Measurements from ENCODE around the gene TBC1D8. TPM values are rescaled to one million over a fixed set of nuclear protein-coding genes. Genes with fewer than 3 reads are reported as not detected.
A peak's percentile ranks its signal among the peaks of the same experiment; 100 is the strongest.

The TBC1D8 gene
- total RNA-seq, 1 donor from 2014 or later: 25.3 TPM

DNA sequence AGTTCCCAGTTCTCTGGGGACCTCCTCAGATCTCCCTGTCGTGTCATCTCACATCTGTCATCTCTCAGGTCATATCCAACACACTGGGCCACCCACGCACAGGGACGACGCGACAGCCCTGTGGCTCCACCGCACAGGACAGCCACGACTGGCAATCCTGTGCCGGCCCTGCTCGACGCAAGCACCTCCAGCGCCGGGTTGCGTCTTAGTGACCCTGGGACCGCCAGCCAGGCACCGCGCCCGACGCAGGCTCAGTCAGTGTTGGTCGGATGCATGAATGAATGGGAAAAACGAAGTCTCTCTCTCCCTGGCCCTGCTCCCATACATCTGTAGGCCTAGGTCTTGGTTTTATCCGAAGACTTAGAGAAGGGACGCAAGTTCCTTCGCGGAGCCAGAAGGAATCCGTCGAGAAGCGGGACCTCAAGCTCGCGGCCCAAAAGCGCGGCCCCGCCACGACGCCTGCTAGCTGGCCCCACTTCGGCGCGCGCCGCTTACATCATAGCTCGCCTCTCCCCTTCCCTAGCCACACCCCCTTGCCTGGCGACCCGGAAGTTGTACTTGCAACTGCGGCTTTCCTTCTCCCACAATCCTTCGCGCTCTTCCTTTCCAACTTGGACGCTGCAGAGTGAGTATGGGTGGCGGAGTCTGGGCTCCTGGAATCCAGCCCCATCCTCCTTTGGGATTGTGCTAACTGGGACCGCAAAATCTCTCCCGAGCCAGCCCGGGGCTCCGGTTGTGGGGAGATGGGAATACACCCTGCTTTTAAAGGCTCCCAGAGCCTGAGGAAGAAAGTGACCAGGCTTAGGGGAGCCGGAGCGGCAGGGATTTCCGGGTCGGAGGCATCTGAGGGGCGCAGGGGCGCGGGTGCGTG is 149.3 kb downstream of the TBC1D8 start, which contains the start of gene RPL31:
Gene RPL31 (plus strand): TSS at position 599 of the 871 bp plus-strand sequence. CDS start 413 bp downstream, outside the sequence.
- FAIRE-seq: no peak

GRCh38 chr2:100999995-101000394 is 151.2 kb downstream of the TBC1D8 start:
- peaks cover 16% of the 10 kb centered on the region for H3K36me3 ChIP-seq (ENCODE audit: control insufficient read depth, insufficient read depth, low read length)
- no peak overlapping the region for H3K4me3 ChIP-seq (ENCODE audit: low read depth, low read length)
- no peak for TF ChIP-seq CTCF (IDR thresholded peaks at IDR 0.05; ENCODE audit: insufficient read depth, low read length, severe bottlenecking)
- no peaks in the 10 kb centered on the region for H3K27me3 ChIP-seq (ENCODE audit: control insufficient read depth, insufficient read depth, low read length)
- FAIRE-seq (no peak), DNase-seq (ENCODE audit: low read depth) (no peak)

More for the DNA sequence above, 149.3 kb downstream of the TBC1D8 start, which contains the start of gene RPL31:
- H3K4me3 ChIP-seq (ENCODE audit: low read depth, low read length): peak within 1 kb of the TSS; percentile 83
- TF ChIP-seq CTCF (IDR thresholded peaks at IDR 0.05; ENCODE audit: insufficient read depth, low read length, severe bottlenecking): no peak
- DNase-seq (ENCODE audit: low read depth): peak; percentile 91
- no peaks in the 10 kb centered on the region for H3K27me3 ChIP-seq (ENCODE audit: control insufficient read depth, insufficient read depth, low read length)
- peaks cover 19% of the 10 kb centered on the region for H3K36me3 ChIP-seq (ENCODE audit: control insufficient read depth, insufficient read depth, low read length)

GRCh38 chr2:100998235-100998573 is 153.0 kb downstream of the TBC1D8 start:
- TF ChIP-seq CTCF (IDR thresholded peaks at IDR 0.05; ENCODE audit: insufficient read depth, low read length, severe bottlenecking): no peak
- no peak for FAIRE-seq
- no peaks in the 10 kb centered on the region for H3K27me3 ChIP-seq (ENCODE audit: control insufficient read depth, insufficient read depth, low read length)
- peaks cover 5% of the 10 kb centered on the region for H3K36me3 ChIP-seq (ENCODE audit: control insufficient read depth, insufficient read depth, low read length)
- no peak for DNase-seq (ENCODE audit: low read depth)
- no peak overlapping the region for H3K4me3 ChIP-seq (ENCODE audit: low read depth, low read length)

GRCh38 chr2:100997509-100998234 is 153.5 kb downstream of the TBC1D8 start:
- DNase-seq (ENCODE audit: low read depth): no peak
- Histone ChIP-seq H3K4me3 (ENCODE audit: low read depth, low read length) (no peak overlapping the region), H3K36me3 (ENCODE audit: control insufficient read depth, insufficient read depth, low read length) (peaks cover 2% of the 10 kb centered on the region), H3K27me3 (ENCODE audit: control insufficient read depth, insufficient read depth, low read length) (no peaks in the 10 kb centered on the region)
- TF ChIP-seq CTCF (IDR thresholded peaks at IDR 0.05; ENCODE audit: insufficient read depth, low read length, severe bottlenecking): no peak
- no peak for FAIRE-seq

GRCh38 chr2:100995309-100996075 is 155.7 kb downstream of the TBC1D8 start:
- DNase-seq (ENCODE audit: low read depth) (no peak), FAIRE-seq (no peak)
- no peak for TF ChIP-seq CTCF (IDR thresholded peaks at IDR 0.05; ENCODE audit: insufficient read depth, low read length, severe bottlenecking)
- no peak overlapping the region for H3K4me3 ChIP-seq (ENCODE audit: low read depth, low read length)
- H3K27me3 ChIP-seq (ENCODE audit: control insufficient read depth, insufficient read depth, low read length): no peaks in the 10 kb centered on the region
- peaks cover 2% of the 10 kb centered on the region for H3K36me3 ChIP-seq (ENCODE audit: control insufficient read depth, insufficient read depth, low read length)

Data from bronchial epithelial cell (primary cell).